ENCODE measurements around the gene PHF20.
"Not testable (repeated sequence)": the region's sequence is repeated elsewhere in the genome, so short reads cannot be mapped to it uniquely, and the experiment has no call there.

Gene PHF20

GRCh38 chr20:35891375-35891774 lies 119.6 kb downstream of the PHF20 start:
- no peak for DNase-seq

DNA sequence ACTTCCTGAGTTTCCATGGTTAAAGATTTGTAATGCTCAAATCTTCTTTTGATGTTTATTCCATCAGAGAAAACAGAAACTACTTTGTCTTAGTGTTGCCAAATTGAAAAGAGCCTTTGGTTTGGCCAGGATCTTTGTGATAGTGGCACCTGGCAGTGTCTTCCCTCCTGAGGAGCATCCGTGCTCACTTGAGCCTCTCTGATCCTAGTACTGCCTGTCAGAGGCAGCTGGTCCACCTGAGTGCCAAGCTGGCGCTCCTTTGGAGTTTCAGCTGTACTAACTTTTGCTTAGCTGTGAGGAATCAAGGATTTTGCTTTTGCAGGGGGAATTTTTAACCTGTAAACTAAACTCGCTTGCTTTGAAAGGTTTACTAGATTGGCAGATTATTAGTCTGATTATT lies 121.1 kb downstream of the PHF20 start:
- no peak overlapping the region for H3K4me3 ChIP-seq (ENCODE audit: low read length)
- no peaks in the 10 kb centered on the region for H3K9me3 ChIP-seq (replicated peaks; ENCODE audit: insufficient read depth, low read length)
- H3K27me3 ChIP-seq (replicated peaks; ENCODE audit: insufficient read depth, low read length) = no peaks in the 10 kb centered on the region
- no peaks in the 10 kb centered on the region for H4K20me1 ChIP-seq (ENCODE audit: insufficient read depth, low read length)
- DNase-seq = no peak
- TF ChIP-seq EZH2 (optimal IDR thresholded peaks at IDR 0.05; ENCODE audit: low read depth, low read length) (no peak), EZH2phosphoT487 (IDR thresholded peaks at IDR 0.05; ENCODE audit: low read length) (no peak)
- H3F3A ChIP-seq (ENCODE audit: insufficient read depth, low read length) = no peaks in the 10 kb centered on the region
- no peak overlapping the region for H3K27ac ChIP-seq (ENCODE audit: low read length)
- H3K36me3 ChIP-seq (replicated peaks; ENCODE audit: insufficient read depth, low read length) = no peaks in the 10 kb centered on the region
- H3K9me2 ChIP-seq (replicated peaks; ENCODE audit: insufficient read depth, low read length) = no peaks in the 10 kb centered on the region
- H3K9ac ChIP-seq (ENCODE audit: low read length) = no peak overlapping the region
- no peak overlapping the region for H3K4me2 ChIP-seq (ENCODE audit: low read depth, low read length)
- no peak overlapping the region for H2AFZ ChIP-seq (ENCODE audit: low read length)
- H3K79me2 ChIP-seq (ENCODE audit: low read length) = no peaks in the 10 kb centered on the region
- no peaks in the 10 kb centered on the region for H3K4me1 ChIP-seq (ENCODE audit: low read length)

More at GRCh38 chr20:35891375-35891774, 119.6 kb downstream of the PHF20 start:
- no peak overlapping the region for H3K9ac ChIP-seq (ENCODE audit: low read length)
- H3F3A ChIP-seq (ENCODE audit: insufficient read depth, low read length) = no peaks in the 10 kb centered on the region
- H3K9me2 ChIP-seq (replicated peaks; ENCODE audit: insufficient read depth, low read length) = no peaks in the 10 kb centered on the region
- H3K9me3 ChIP-seq (replicated peaks; ENCODE audit: insufficient read depth, low read length) = no peaks in the 10 kb centered on the region
- no peak overlapping the region for H3K27ac ChIP-seq (ENCODE audit: low read length)
- H3K4me2 ChIP-seq (ENCODE audit: low read depth, low read length) = no peak overlapping the region
- no peak overlapping the region for H2AFZ ChIP-seq (ENCODE audit: low read length)
- no peaks in the 10 kb centered on the region for H3K36me3 ChIP-seq (replicated peaks; ENCODE audit: insufficient read depth, low read length)
- TF ChIP-seq EZH2 (optimal IDR thresholded peaks at IDR 0.05; ENCODE audit: low read depth, low read length) = no peak
- TF ChIP-seq EZH2phosphoT487 (IDR thresholded peaks at IDR 0.05; ENCODE audit: low read length) = no peak
- no peak for TF ChIP-seq CTCF (IDR thresholded peaks at IDR 0.05; ENCODE audit: low read length)
- no peaks in the 10 kb centered on the region for H4K20me1 ChIP-seq (ENCODE audit: insufficient read depth, low read length)
- no peak overlapping the region for H3K4me3 ChIP-seq (ENCODE audit: low read length)
- no peaks in the 10 kb centered on the region for H3K27me3 ChIP-seq (replicated peaks; ENCODE audit: insufficient read depth, low read length)
- no peaks in the 10 kb centered on the region for H3K4me1 ChIP-seq (ENCODE audit: low read length)
- no peaks in the 10 kb centered on the region for H3K79me2 ChIP-seq (ENCODE audit: low read length)

DNA sequence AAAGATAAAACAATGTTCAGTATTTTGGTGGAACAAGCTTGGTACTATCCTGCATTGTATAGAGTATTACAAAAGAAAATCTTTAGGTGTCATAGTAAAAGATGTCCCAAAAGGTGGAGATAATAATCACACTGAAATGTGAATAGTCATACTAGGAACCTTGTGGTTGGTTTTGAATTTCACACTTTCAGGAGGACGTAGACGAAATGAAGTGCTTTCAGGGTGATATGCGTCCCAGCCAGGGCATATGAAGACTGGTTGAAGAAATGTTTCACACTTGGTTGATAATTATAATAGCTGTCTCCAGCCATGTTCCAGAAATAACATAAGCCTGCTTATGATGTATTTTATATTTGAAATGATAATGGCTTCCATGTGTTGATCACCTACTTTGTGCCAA lies 122.1 kb downstream of the PHF20 start:
- Histone ChIP-seq H3K36me3 (replicated peaks; ENCODE audit: insufficient read depth, low read length) (no peaks in the 10 kb centered on the region), H3K4me1 (ENCODE audit: low read length) (no peaks in the 10 kb centered on the region), H3K4me2 (ENCODE audit: low read depth, low read length) (no peak overlapping the region), H3K9me2 (replicated peaks; ENCODE audit: insufficient read depth, low read length) (no peaks in the 10 kb centered on the region), H3F3A (ENCODE audit: insufficient read depth, low read length) (no peaks in the 10 kb centered on the region), H3K27ac (ENCODE audit: low read length) (no peak overlapping the region), H3K4me3 (ENCODE audit: low read length) (no peak overlapping the region), H4K20me1 (ENCODE audit: insufficient read depth, low read length) (no peaks in the 10 kb centered on the region), H3K27me3 (replicated peaks; ENCODE audit: insufficient read depth, low read length) (no peaks in the 10 kb centered on the region), H3K9me3 (replicated peaks; ENCODE audit: insufficient read depth, low read length) (no peaks in the 10 kb centered on the region), H3K9ac (ENCODE audit: low read length) (no peak overlapping the region), H2AFZ (ENCODE audit: low read length) (no peak overlapping the region), H3K79me2 (ENCODE audit: low read length) (no peaks in the 10 kb centered on the region)
- TF ChIP-seq CTCF (IDR thresholded peaks at IDR 0.05; ENCODE audit: low read length) (no peak), EZH2phosphoT487 (IDR thresholded peaks at IDR 0.05; ENCODE audit: low read length) (no peak), EZH2 (optimal IDR thresholded peaks at IDR 0.05; ENCODE audit: low read depth, low read length) (no peak)
- DNase-seq = no peak

- not testable (repeated sequence) for DNase-seq; H4K20me1 ChIP-seq (ENCODE audit: insufficient read depth, low read length); H3K9me3 ChIP-seq (replicated peaks; ENCODE audit: insufficient read depth, low read length); H3K27ac ChIP-seq (ENCODE audit: low read length); H2AFZ ChIP-seq (ENCODE audit: low read length); H3K4me1 ChIP-seq (ENCODE audit: low read length); H3K27me3 ChIP-seq (replicated peaks; ENCODE audit: insufficient read depth, low read length); H3F3A ChIP-seq (ENCODE audit: insufficient read depth, low read length); H3K9ac ChIP-seq (ENCODE audit: low read length); H3K4me2 ChIP-seq (ENCODE audit: low read depth, low read length); H3K36me3 ChIP-seq (replicated peaks; ENCODE audit: insufficient read depth, low read length); H3K4me3 ChIP-seq (ENCODE audit: low read length); H3K79me2 ChIP-seq (ENCODE audit: low read length); H3K9me2 ChIP-seq (replicated peaks; ENCODE audit: insufficient read depth, low read length)
Measured at GRCh38 chr20:35895516-35895915, 123.7 kb downstream of the PHF20 start.
